HG02981 (cell line): ENCODE measurements around the gene DRC1.
"Not testable (repeated sequence)": the region's sequence is repeated elsewhere in the genome, so short reads cannot be mapped to it uniquely, and the experiment has no call there.

Experiments
- ATAC-seq: cut with Tn5 transposase; IDR thresholded peaks from one replicate; pipeline ENCODE4 v1.9.1; 2021; ENCODE audit warnings: mild to moderate bottlenecking, moderate library complexity; ENCODE audit not compliant: unreplicated experiment

The DRC1 gene

GRCh38 chr2:26462100-26462499 lies 60.4 kb downstream of the DRC1 start:
- ATAC-seq = no peak

GRCh38 chr2:26462511-26463243 lies 61.0 kb downstream of the DRC1 start:
- ATAC-seq = no peak

- ATAC-seq = no peak
Observed at GRCh38 chr2:26463244-26464192, 61.8 kb downstream of the DRC1 start.

- no peak for ATAC-seq
Observed at GRCh38 chr2:26464390-26465265, 62.9 kb downstream of the DRC1 start.

- no peak for ATAC-seq
Observed at GRCh38 chr2:26465266-26465925, 63.7 kb downstream of the DRC1 start.

GRCh38 chr2:26465981-26466471 lies 64.3 kb downstream of the DRC1 start:
- ATAC-seq = no peak

- no peak for ATAC-seq
Observed at GRCh38 chr2:26466662-26467310, 65.1 kb downstream of the DRC1 start.

- ATAC-seq = not testable (repeated sequence)
Observed at GRCh38 chr2:26468544-26468943, 66.8 kb downstream of the DRC1 start.

- ATAC-seq = no peak
Observed at GRCh38 chr2:26469092-26469710, 67.5 kb downstream of the DRC1 start.

GRCh38 chr2:26469955-26470354 lies 68.2 kb downstream of the DRC1 start:
- no peak for ATAC-seq

- no peak for ATAC-seq
Observed at GRCh38 chr2:26470601-26471260, 69.0 kb downstream of the DRC1 start.

GRCh38 chr2:26471289-26471688 lies 69.6 kb downstream of the DRC1 start:
- ATAC-seq = no peak

GRCh38 chr2:26471766-26472706 lies 70.3 kb downstream of the DRC1 start:
- ATAC-seq = no peak

- ATAC-seq = no peak
Observed at GRCh38 chr2:26472821-26473655, 71.3 kb downstream of the DRC1 start.

- no peak for ATAC-seq
Observed at GRCh38 chr2:26473796-26474195, 72.1 kb downstream of the DRC1 start.

GRCh38 chr2:26474261-26474785 lies 72.6 kb downstream of the DRC1 start:
- no peak for ATAC-seq

GRCh38 chr2:26475037-26475436 lies 73.3 kb downstream of the DRC1 start:
- ATAC-seq = no peak
